HEK293 (cell line): ENCODE data around the gene TMEM128.

Experiments used
- ATF2 ChIP-seq: fragments of 450-650 bp; formaldehyde crosslinking; IDR thresholded peaks from 2 replicates; pipeline ENCODE4 v1.5.1; 2016; ENCODE audit warnings: missing biosample characterization, missing genetic modification characterization, low read depth
- CTCF ChIP-seq: fragments of 450-650 bp; formaldehyde crosslinking; IDR thresholded peaks from 2 replicates; pipeline ENCODE4 v1.5.1; 2016; ENCODE audit warnings: missing biosample characterization, missing genetic modification characterization
- EGR2 ChIP-seq: fragments of 450-650 bp; formaldehyde crosslinking; IDR thresholded peaks from 2 replicates; pipeline ENCODE4 v1.5.1; 2016; ENCODE audit warnings: low read depth, missing biosample characterization, missing genetic modification characterization
- FEZF1 ChIP-seq: fragments of 450-650 bp; formaldehyde crosslinking; IDR thresholded peaks from 2 replicates; pipeline ENCODE4 v1.5.1; 2016; ENCODE audit warnings: missing biosample characterization, missing genetic modification characterization
- HOXD13 ChIP-seq: sonication (generic); formaldehyde crosslinking; IDR thresholded peaks from 2 replicates; pipeline ENCODE4 v1.8.0; 2022; ENCODE audit warnings: missing genetic modification reagents, borderline replicate concordance
- KLF16 ChIP-seq: fragments of 450-650 bp; formaldehyde crosslinking; IDR thresholded peaks from 2 replicates; pipeline ENCODE4 v1.5.1; 2017; ENCODE audit warnings: missing biosample characterization, missing genetic modification characterization
- SETDB1 ChIP-seq: IDR thresholded peaks from one replicate; pipeline ENCODE4 v1.6.1; 2017; ENCODE audit warnings: mild to moderate bottlenecking, low read length, moderate library complexity, mixed read lengths; ENCODE audit not compliant: insufficient read length
- SP2 ChIP-seq: fragments of 450-650 bp; formaldehyde crosslinking; IDR thresholded peaks from 2 replicates; pipeline ENCODE4 v1.5.1; 2016; ENCODE audit warnings: missing biosample characterization, missing genetic modification characterization
- SP7 ChIP-seq: fragments of 450-650 bp; formaldehyde crosslinking; IDR thresholded peaks from 2 replicates; pipeline ENCODE4 v1.5.1; 2016; ENCODE audit warnings: missing biosample characterization, missing genetic modification characterization
- ZBTB48 ChIP-seq: fragments of 450-650 bp; formaldehyde crosslinking; IDR thresholded peaks from 2 replicates; pipeline ENCODE4 v1.5.1; 2016; ENCODE audit warnings: missing biosample characterization, missing genetic modification characterization
- ZBTB6 ChIP-seq: fragments of 450-650 bp; formaldehyde crosslinking; IDR thresholded peaks from 2 replicates; pipeline ENCODE4 v1.5.1; 2017; ENCODE audit warnings: missing biosample characterization, missing genetic modification characterization
- ZFP3 ChIP-seq: fragments of 450-650 bp; formaldehyde crosslinking; IDR thresholded peaks from 2 replicates; pipeline ENCODE4 v1.5.1; 2016; ENCODE audit warnings: low read depth, missing biosample characterization, missing genetic modification characterization
- ZFP37 ChIP-seq: fragments of 450-650 bp; formaldehyde crosslinking; IDR thresholded peaks from 2 replicates; pipeline ENCODE4 v1.5.1; 2016; ENCODE audit warnings: missing biosample characterization, missing genetic modification characterization
- ZNF202 ChIP-seq: fragments of 450-650 bp; formaldehyde crosslinking; IDR thresholded peaks from 2 replicates; pipeline ENCODE4 v1.5.1; 2016; ENCODE audit warnings: missing biosample characterization, missing genetic modification characterization, borderline replicate concordance
- ZNF23 ChIP-seq: fragments of 450-650 bp; formaldehyde crosslinking; IDR thresholded peaks from 2 replicates; pipeline ENCODE4 v1.5.1; 2016; ENCODE audit warnings: missing biosample characterization, missing genetic modification characterization, borderline replicate concordance
- ZNF335 ChIP-seq: fragments of 450-650 bp; formaldehyde crosslinking; conservative IDR thresholded peaks from 2 replicates; pipeline ENCODE4 v1.5.1; 2016; ENCODE audit warnings: missing biosample characterization, missing genetic modification characterization
- ZNF391 ChIP-seq: fragments of 450-650 bp; formaldehyde crosslinking; IDR thresholded peaks from 2 replicates; pipeline ENCODE4 v1.5.1; 2016; ENCODE audit warnings: low read depth, missing biosample characterization, missing genetic modification characterization, borderline replicate concordance
- ZNF433 ChIP-seq: fragments of 450-650 bp; formaldehyde crosslinking; IDR thresholded peaks from 2 replicates; pipeline ENCODE4 v1.5.1; 2016; ENCODE audit warnings: missing biosample characterization, missing genetic modification characterization, low read depth
- ZNF580 ChIP-seq: fragments of 450-650 bp; formaldehyde crosslinking; IDR thresholded peaks from 2 replicates; pipeline ENCODE4 v1.5.1; 2016; ENCODE audit warnings: missing biosample characterization, missing genetic modification characterization
- ZNF776 ChIP-seq: fragments of 450-650 bp; formaldehyde crosslinking; IDR thresholded peaks from 2 replicates; pipeline ENCODE4 v1.5.0; 2017; ENCODE audit warnings: missing biosample characterization, missing genetic modification characterization, borderline replicate concordance
- ZNF777 ChIP-seq: fragments of 450-650 bp; formaldehyde crosslinking; IDR thresholded peaks from 2 replicates; pipeline ENCODE4 v1.5.1; 2017; ENCODE audit warnings: missing biosample characterization, missing genetic modification characterization, borderline replicate concordance
- ZNF843 ChIP-seq: fragments of 450-650 bp; formaldehyde crosslinking; IDR thresholded peaks from 2 replicates; pipeline ENCODE4 v1.5.1; 2016; ENCODE audit warnings: missing biosample characterization, missing genetic modification characterization
- TF ChIP-seq, protein P1 (sequence below): fragments of 450-650 bp; formaldehyde crosslinking; IDR thresholded peaks from 2 replicates; pipeline ENCODE4 v1.5.1; 2016; ENCODE audit warnings: missing biosample characterization, missing genetic modification characterization, borderline replicate concordance
- TF ChIP-seq, protein P2 (sequence below): fragments of 450-650 bp; formaldehyde crosslinking; IDR thresholded peaks from 2 replicates; pipeline ENCODE4 v1.5.1; 2017; ENCODE audit warnings: missing biosample characterization, missing genetic modification characterization
- TF ChIP-seq, protein P3 (sequence below): fragments of 450-650 bp; formaldehyde crosslinking; IDR thresholded peaks from 2 replicates; pipeline ENCODE4 v1.5.1; 2016; ENCODE audit warnings: missing biosample characterization, missing genetic modification characterization

TMEM128 gene

GRCh38 chr4:4248029-4248884 lies at the start of gene TMEM128 (continued):
- TF ChIP-seq, protein P1, sequence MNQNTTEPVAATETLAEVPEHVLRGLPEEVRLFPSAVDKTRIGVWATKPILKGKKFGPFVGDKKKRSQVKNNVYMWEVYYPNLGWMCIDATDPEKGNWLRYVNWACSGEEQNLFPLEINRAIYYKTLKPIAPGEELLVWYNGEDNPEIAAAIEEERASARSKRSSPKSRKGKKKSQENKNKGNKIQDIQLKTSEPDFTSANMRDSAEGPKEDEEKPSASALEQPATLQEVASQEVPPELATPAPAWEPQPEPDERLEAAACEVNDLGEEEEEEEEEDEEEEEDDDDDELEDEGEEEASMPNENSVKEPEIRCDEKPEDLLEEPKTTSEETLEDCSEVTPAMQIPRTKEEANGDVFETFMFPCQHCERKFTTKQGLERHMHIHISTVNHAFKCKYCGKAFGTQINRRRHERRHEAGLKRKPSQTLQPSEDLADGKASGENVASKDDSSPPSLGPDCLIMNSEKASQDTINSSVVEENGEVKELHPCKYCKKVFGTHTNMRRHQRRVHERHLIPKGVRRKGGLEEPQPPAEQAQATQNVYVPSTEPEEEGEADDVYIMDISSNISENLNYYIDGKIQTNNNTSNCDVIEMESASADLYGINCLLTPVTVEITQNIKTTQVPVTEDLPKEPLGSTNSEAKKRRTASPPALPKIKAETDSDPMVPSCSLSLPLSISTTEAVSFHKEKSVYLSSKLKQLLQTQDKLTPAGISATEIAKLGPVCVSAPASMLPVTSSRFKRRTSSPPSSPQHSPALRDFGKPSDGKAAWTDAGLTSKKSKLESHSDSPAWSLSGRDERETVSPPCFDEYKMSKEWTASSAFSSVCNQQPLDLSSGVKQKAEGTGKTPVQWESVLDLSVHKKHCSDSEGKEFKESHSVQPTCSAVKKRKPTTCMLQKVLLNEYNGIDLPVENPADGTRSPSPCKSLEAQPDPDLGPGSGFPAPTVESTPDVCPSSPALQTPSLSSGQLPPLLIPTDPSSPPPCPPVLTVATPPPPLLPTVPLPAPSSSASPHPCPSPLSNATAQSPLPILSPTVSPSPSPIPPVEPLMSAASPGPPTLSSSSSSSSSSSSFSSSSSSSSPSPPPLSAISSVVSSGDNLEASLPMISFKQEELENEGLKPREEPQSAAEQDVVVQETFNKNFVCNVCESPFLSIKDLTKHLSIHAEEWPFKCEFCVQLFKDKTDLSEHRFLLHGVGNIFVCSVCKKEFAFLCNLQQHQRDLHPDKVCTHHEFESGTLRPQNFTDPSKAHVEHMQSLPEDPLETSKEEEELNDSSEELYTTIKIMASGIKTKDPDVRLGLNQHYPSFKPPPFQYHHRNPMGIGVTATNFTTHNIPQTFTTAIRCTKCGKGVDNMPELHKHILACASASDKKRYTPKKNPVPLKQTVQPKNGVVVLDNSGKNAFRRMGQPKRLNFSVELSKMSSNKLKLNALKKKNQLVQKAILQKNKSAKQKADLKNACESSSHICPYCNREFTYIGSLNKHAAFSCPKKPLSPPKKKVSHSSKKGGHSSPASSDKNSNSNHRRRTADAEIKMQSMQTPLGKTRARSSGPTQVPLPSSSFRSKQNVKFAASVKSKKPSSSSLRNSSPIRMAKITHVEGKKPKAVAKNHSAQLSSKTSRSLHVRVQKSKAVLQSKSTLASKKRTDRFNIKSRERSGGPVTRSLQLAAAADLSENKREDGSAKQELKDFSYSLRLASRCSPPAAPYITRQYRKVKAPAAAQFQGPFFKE (tag by site-specific recombination) = no peak
- no peak for TF ChIP-seq ZNF776 (tag by site-specific recombination)
- TF ChIP-seq, protein P2, sequence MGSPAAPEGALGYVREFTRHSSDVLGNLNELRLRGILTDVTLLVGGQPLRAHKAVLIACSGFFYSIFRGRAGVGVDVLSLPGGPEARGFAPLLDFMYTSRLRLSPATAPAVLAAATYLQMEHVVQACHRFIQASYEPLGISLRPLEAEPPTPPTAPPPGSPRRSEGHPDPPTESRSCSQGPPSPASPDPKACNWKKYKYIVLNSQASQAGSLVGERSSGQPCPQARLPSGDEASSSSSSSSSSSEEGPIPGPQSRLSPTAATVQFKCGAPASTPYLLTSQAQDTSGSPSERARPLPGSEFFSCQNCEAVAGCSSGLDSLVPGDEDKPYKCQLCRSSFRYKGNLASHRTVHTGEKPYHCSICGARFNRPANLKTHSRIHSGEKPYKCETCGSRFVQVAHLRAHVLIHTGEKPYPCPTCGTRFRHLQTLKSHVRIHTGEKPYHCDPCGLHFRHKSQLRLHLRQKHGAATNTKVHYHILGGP (tag by site-specific recombination) = no peak
- 0 out of 2 replicates have a peak, but pooled peaks have one; percentile 50 for TF ChIP-seq KLF16 (tag by site-specific recombination)
- TF ChIP-seq ZBTB48 (tag by site-specific recombination) = no peak
- TF ChIP-seq ZBTB6 (tag by site-specific recombination) = no peak; the same call in 1 of the 2 replicates
- no peak for TF ChIP-seq ZNF843 (tag by site-specific recombination)
- TF ChIP-seq SP2 = peak; percentile 80
- peak; percentile 96 for TF ChIP-seq ATF2 (tag by site-specific recombination)
- TF ChIP-seq ZNF335 = peak; percentile 59
- TF ChIP-seq FEZF1 = no peak
- TF ChIP-seq SP7 (tag by site-specific recombination) = peak; percentile 81
- TF ChIP-seq EGR2 (tag by site-specific recombination) = no peak
- TF ChIP-seq ZNF391 (tag by site-specific recombination) = no peak
- TF ChIP-seq, protein P3, sequence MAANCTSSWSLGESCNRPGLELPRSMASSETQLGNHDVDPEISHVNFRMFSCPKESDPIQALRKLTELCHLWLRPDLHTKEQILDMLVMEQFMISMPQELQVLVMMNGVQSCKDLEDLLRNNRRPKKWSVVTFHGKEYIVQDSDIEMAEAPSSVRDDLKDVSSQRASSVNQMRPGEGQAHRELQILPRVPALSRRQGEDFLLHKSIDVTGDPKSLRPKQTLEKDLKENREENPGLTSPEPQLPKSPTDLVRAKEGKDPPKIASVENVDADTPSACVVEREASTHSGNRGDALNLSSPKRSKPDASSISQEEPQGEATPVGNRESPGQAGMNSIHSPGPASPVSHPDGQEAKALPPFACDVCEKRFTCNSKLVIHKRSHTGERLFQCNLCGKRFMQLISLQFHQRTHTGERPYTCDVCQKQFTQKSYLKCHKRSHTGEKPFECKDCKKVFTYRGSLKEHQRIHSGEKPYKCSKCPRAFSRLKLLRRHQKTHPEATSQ (tag by site-specific recombination) = no peak
- no peak; the same call in 1 of the 2 replicates for TF ChIP-seq HOXD13 (CRISPR knock-in tag)
- TF ChIP-seq ZFP37 = no peak
- TF ChIP-seq ZNF23 (tag by site-specific recombination) = no peak
- no peak for TF ChIP-seq ZNF580
- no peak for TF ChIP-seq SETDB1
- no peak for TF ChIP-seq ZNF433 (tag by site-specific recombination)
- TF ChIP-seq ZNF777 (tag by site-specific recombination) = no peak
- TF ChIP-seq CTCF (tag by site-specific recombination) = peak; percentile 16; the same call in 1 of the 2 replicates
- TF ChIP-seq ZNF202 (tag by site-specific recombination) = no peak
- TF ChIP-seq ZFP3 = no peak
